Small intestine (tissue), 7 donors: Measurements from ENCODE around the gene DPP6. TPM values are rescaled to one million over a fixed set of nuclear protein-coding genes. Genes with fewer than 3 reads are reported as not detected.

Source experiments
- DNase-seq, 2 donors: peaks; one replicate each; pipeline versions ENCODE4 v3.0.0 to v3.0.0-alpha.2; 2013
- FAIRE-seq: peaks from 2 replicates; lab custom pipeline; 2012; peaks lifted over from hg19 to GRCh38; lab: Jason Lieb, UNC
- H3K27ac ChIP-seq, 3 donors: one replicate each; pipeline ENCODE4 v1.5.1; 2013; ENCODE audit warnings: low read length in 2 of 3, mild to moderate bottlenecking in 2 of 3, control low read depth in 1 of 3, inconsistent platforms in 1 of 3, low read depth in 1 of 3, moderate library complexity in 1 of 3
- H3K27me3 ChIP-seq, 3 donors: one replicate each; pipeline ENCODE4 v1.6.1; 2013; ENCODE audit warnings: low read length in 3 of 3, inconsistent platforms in 1 of 3; ENCODE audit not compliant: control insufficient read depth in 3 of 3, insufficient read depth in 3 of 3
- H3K36me3 ChIP-seq, 3 donors: one replicate each; pipeline ENCODE4 v1.6.1; 2013; ENCODE audit warnings: low read length in 3 of 3, inconsistent platforms in 1 of 3, low read depth in 1 of 3, mild to moderate bottlenecking in 1 of 3, moderate library complexity in 1 of 3; ENCODE audit not compliant: control insufficient read depth in 3 of 3, insufficient read depth in 2 of 3
- H3K4me1 ChIP-seq, 3 donors: one replicate each; pipeline ENCODE4 v1.6.1; 2013; ENCODE audit warnings: low read length in 2 of 3, inconsistent platforms in 1 of 3, low read depth in 1 of 3, mild to moderate bottlenecking in 1 of 3, moderate library complexity in 1 of 3; ENCODE audit not compliant: control insufficient read depth in 3 of 3, insufficient read depth in 2 of 3
- H3K4me3 ChIP-seq, 3 donors: one replicate each; pipeline ENCODE4 v1.5.1; 2013; ENCODE audit warnings: low read length in 3 of 3, control low read depth in 1 of 3, inconsistent platforms in 1 of 3, low read depth in 1 of 3, mild to moderate bottlenecking in 1 of 3, moderate library complexity in 1 of 3
- H3K9me3 ChIP-seq, 2 donors: one replicate each; pipeline ENCODE4 v1.6.1; 2013; ENCODE audit warnings: low read depth in 1 of 2, low read length in 1 of 2; ENCODE audit not compliant: control insufficient read depth in 2 of 2, insufficient read depth in 1 of 2
- WGBS, 3 donors: extraction: QIAGEN DNeasy Blood & Tissue Kit; methylation state at CpG; one replicate each; pipeline ENCODE4 v1.1.7; 2013; 5-methylcytosine and 5-hydroxymethylcytosine counted together
- polyA plus RNA-seq, 4 donors: library from polyadenylated mRNA; stranded (reverse) in 3 of 4; unstranded in 1 of 4; fragments of 200-250 nt in 3 of 4; fragments of 120-200 nt in 1 of 4; gene quantifications; one replicate each; pipeline versions ENCODE4 v1.2.1 to v1.2.3, GENCODE V29; 2013
- donor health status: healthy with polysubstance abuse.
- donor health status: control.
- donor health status: control.
- donor health status: Bipolar disorder and iron deficiency.
- donor health status: healthy.

DPP6 gene
- polyA plus RNA-seq, 4 donors = 0.80 to 1.8 TPM; not detected in 2

- H3K36me3 ChIP-seq = no peaks in the 10 kb centered on the region
- no peaks in the 10 kb centered on the region for H3K4me1 ChIP-seq
- H3K4me3 ChIP-seq = no peak overlapping the region
- DNase-seq (no peak), FAIRE-seq (no peak)
- H3K27ac ChIP-seq = no peak overlapping the region
- H3K27me3 ChIP-seq = no peaks in the 10 kb centered on the region
- H3K9me3 ChIP-seq = peaks cover 0 to 1% of the 10 kb centered on the region in 2 donors
- 39 to 66% (median 56%) methylated on average over 7 of the region's 7 CpGs for WGBS, 3 donors
These were observed 148.0 kb downstream of the DPP6 start for GRCh38 chr7:154200241-154200640.

- no peak overlapping the region for H3K27ac ChIP-seq
- peaks cover 0 to 1% of the 10 kb centered on the region in 2 donors for H3K9me3 ChIP-seq
- no peak for FAIRE-seq
- WGBS, 3 donors = 67 to 81% (median 78%) methylated on average over 7 of the region's 7 CpGs
- H3K4me1 ChIP-seq = no peaks in the 10 kb centered on the region
- no peak for DNase-seq
- no peaks in the 10 kb centered on the region for H3K36me3 ChIP-seq
- H3K4me3 ChIP-seq = no peak overlapping the region
- H3K27me3 ChIP-seq = no peaks in the 10 kb centered on the region
These were observed 149.8 kb downstream of the DPP6 start for GRCh38 chr7:154202002-154202401.

- H3K4me1 ChIP-seq = no peaks in the 10 kb centered on the region
- H3K36me3 ChIP-seq = no peaks in the 10 kb centered on the region
- no peak overlapping the region for H3K27ac ChIP-seq
- peaks cover 0 to 1% of the 10 kb centered on the region in 2 donors for H3K9me3 ChIP-seq
- FAIRE-seq (no peak), DNase-seq (no peak)
- WGBS, 3 donors = 73 to 85% (median 76%) methylated on average over 4 of the region's 4 CpGs
- H3K4me3 ChIP-seq = no peak overlapping the region
- H3K27me3 ChIP-seq = no peaks in the 10 kb centered on the region
These were observed 151.8 kb downstream of the DPP6 start for GRCh38 chr7:154204046-154204445.

- Histone ChIP-seq H3K27me3 (no peaks in the 10 kb centered on the region), H3K9me3 (no peaks in the 10 kb centered on the region), H3K36me3 (no peaks in the 10 kb centered on the region), H3K4me3 (no peak overlapping the region), H3K4me1 (no peaks in the 10 kb centered on the region), H3K27ac (no peak overlapping the region)
- no peak for DNase-seq
- no peak for FAIRE-seq
- 74 to 79% (median 78%) methylated on average over 6 of the region's 6 CpGs for WGBS, 3 donors
These were observed 160.7 kb downstream of the DPP6 start for GRCh38 chr7:154212861-154213260.

GRCh38 chr7:154217688-154218340, 165.6 kb downstream of the DPP6 start:
- no peak overlapping the region for H3K27ac ChIP-seq
- no peak for DNase-seq
- H3K4me3 ChIP-seq = no peak overlapping the region
- FAIRE-seq = no peak
- 58 to 62% (median 61%) methylated on average over 7 of the region's 7 CpGs for WGBS, 3 donors
- no peaks in the 10 kb centered on the region for H3K4me1 ChIP-seq
- H3K9me3 ChIP-seq = no peaks in the 10 kb centered on the region
- no peaks in the 10 kb centered on the region for H3K36me3 ChIP-seq
- H3K27me3 ChIP-seq = no peaks in the 10 kb centered on the region

- no peak for FAIRE-seq
- Histone ChIP-seq H3K9me3 (peaks cover 0 to 3% of the 10 kb centered on the region in 2 donors), H3K27me3 (peaks cover 0 to 2% (median 0%) of the 10 kb centered on the region in 3 donors), H3K4me3 (no peak overlapping the region), H3K36me3 (no peaks in the 10 kb centered on the region), H3K4me1 (no peaks in the 10 kb centered on the region), H3K27ac (no peak overlapping the region)
- no peak for DNase-seq
- 40 to 53% (median 46%) methylated on average over 6 of the region's 6 CpGs for WGBS, 3 donors
These were observed 179.5 kb downstream of the DPP6 start for GRCh38 chr7:154231732-154232131.

- Histone ChIP-seq H3K36me3 (no peaks in the 10 kb centered on the region), H3K4me1 (no peaks in the 10 kb centered on the region), H3K9me3 (peaks cover 0 to 3% of the 10 kb centered on the region in 2 donors), H3K4me3 (no peak overlapping the region), H3K27me3 (peaks cover 0 to 2% (median 0%) of the 10 kb centered on the region in 3 donors), H3K27ac (no peak overlapping the region)
- no peak for FAIRE-seq
- WGBS, 3 donors = 68 to 76% (median 73%) methylated on average over 5 of the region's 5 CpGs
- DNase-seq = no peak
These were observed 180.5 kb downstream of the DPP6 start for GRCh38 chr7:154232700-154233099.

- Histone ChIP-seq H3K27me3 (no peaks in the 10 kb centered on the region), H3K27ac (no peak overlapping the region), H3K36me3 (no peaks in the 10 kb centered on the region), H3K9me3 (peaks cover 4 to 5% of the 10 kb centered on the region in 2 donors), H3K4me1 (no peaks in the 10 kb centered on the region), H3K4me3 (no peak overlapping the region)
- 67 to 84% (median 67%) methylated on average over 3 of the region's 3 CpGs for whole genome bisulfite sequencing, 3 donors
- DNase-seq (no peak), FAIRE-seq (no peak)
These were observed 189.8 kb downstream of the DPP6 start for GRCh38 chr7:154241988-154242387.

- Histone ChIP-seq H3K27me3 (no peaks in the 10 kb centered on the region), H3K4me3 (no peak overlapping the region), H3K27ac (no peak overlapping the region), H3K4me1 (no peaks in the 10 kb centered on the region), H3K36me3 (no peaks in the 10 kb centered on the region), H3K9me3 (peaks cover 4 to 5% of the 10 kb centered on the region in 2 donors)
- FAIRE-seq (no peak), DNase-seq (no peak)
These were observed 190.5 kb downstream of the DPP6 start for GRCh38 chr7:154242709-154243108.
